ENCODE data around the gene FAM110A. TPM values are rescaled to one million over a fixed set of nuclear protein-coding genes. Genes with fewer than 3 reads are reported as not detected.

The FAM110A gene
- total and polyA plus RNA-seq, 9 of the 15 experiments (the other 6 are each of a cell fraction or from before 2014, with no cell fraction given): 0.73 to 15.5 (median 3.6) TPM

DNA sequence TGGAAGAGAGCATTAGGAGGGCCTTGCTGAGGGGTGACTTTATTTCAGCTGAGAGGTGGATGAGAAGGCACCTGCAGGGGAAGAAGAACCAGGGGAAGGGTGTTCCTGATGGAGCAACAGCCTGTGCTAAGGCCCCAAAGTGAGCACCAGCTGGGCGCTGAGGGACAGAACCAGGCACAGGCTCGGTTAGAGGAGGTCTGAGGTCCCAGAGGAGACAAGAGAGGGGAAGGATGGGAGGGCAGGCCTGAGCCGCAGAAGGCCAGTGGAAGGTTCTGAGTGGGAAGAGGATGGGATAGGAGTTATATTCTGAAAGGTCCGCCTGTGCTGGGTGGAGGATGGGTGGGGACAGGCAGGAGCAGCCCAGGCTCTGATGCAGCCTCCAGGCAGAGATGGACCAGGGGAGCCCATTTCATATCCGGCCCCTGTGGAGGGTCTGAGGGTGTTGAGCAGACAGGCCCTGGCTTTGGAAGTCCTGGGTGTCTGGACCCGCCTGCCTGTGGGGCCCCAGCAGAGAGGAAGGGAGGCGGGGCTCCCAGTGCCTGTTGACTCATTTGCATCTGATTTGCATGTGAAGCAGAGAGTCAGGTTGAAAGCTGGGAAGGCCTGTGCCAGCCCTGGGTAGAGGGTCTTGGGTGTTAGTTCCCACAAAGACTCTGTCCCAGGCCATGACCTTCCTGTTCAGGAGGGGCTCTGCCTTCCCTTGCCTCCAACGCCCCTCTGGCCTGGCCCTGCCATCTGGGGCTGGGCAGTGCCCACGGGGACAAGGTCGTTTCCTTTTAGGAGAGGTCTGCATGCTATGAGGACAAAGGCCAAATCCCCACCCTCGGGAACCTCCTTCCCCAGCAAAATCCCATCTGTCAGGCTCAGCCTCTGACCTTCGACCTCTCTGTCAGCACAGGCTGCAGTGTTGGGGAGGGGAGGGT lies 10.6 kb upstream of the FAM110A start:
- FAIRE-seq (no peak), ATAC-seq (peak; percentile 60), DNase-seq (ENCODE audit: extremely low read depth in 1 of 4, low spot score in 3 of 4) (peak in 1 of 4 experiments; percentile 37)
- Histone ChIP-seq H3K4me2 (ENCODE audit: insufficient read depth, low read length) (no peak overlapping the region), H3K9ac (ENCODE audit: insufficient read depth in 1 of 2, low read depth in 2 of 2, low read length in 2 of 2) (peak overlapping the region in 1 of 2 experiments; percentile 28; a peak in 2 of 4 replicates), H3K9me1 (ENCODE audit: control insufficient read depth, insufficient read depth, low read length) (no peaks in the 10 kb centered on the region), H3K79me2 (ENCODE audit: control insufficient read depth, insufficient read depth, low read length) (no peaks in the 10 kb centered on the region), H3K4me1 (replicated peaks in 1 of 2; ENCODE audit: control insufficient read depth in 2 of 2, insufficient read depth in 2 of 2, low read length in 2 of 2) (peaks cover 22 to 45% of the 10 kb centered on the region in 2 experiments), H3K27me3 (ENCODE audit: control insufficient read depth in 2 of 2, insufficient read depth in 2 of 2, low read length in 2 of 2) (no peaks in the 10 kb centered on the region), H3K9me3 (replicated peaks; ENCODE audit: control insufficient read depth, insufficient read depth, low read depth, low read length) (peaks cover 9% of the 10 kb centered on the region), H3K36me3 (ENCODE audit: control insufficient read depth, insufficient read depth, low read length) (no peaks in the 10 kb centered on the region), H4K20me1 (replicated peaks; ENCODE audit: control insufficient read depth, insufficient read depth, low read length) (no peaks in the 10 kb centered on the region), H2AFZ (ENCODE audit: low read depth, low read length) (peak overlapping the region; percentile 61; the same call in 1 of the 2 replicates), H3K4me3 (no peak overlapping the region), H3K27ac (ENCODE audit: extremely low read depth, low read depth, low read length) (no peak overlapping the region; the same call in 2 of the 3 replicates)
- intact Hi-C loops (cut with micrococcal nuclease) (no loop called here), in situ Hi-C loops (cut with MboI) (no loop called here)
- CTCF ChIA-PET (ENCODE audit: low intra/inter-chr PET ratio): no interaction called here
- no peak for TF ChIP-seq ADNP (tag; IDR thresholded peaks at IDR 0.05)
- TF ChIP-seq ZBTB7A (IDR thresholded peaks at IDR 0.05; ENCODE audit: borderline replicate concordance, control insufficient read depth, low read depth, low read length): peak; percentile 41; the same call in 1 of the 2 replicates
- no peak for TF ChIP-seq ZNF121 (CRISPR knock-in tag; conservative IDR thresholded peaks at IDR 0.05)
- peak; percentile 60; the same call in 1 of the 2 replicates for TF ChIP-seq NR2C2 (CRISPR knock-in tag; IDR thresholded peaks at IDR 0.05)
- peak; percentile 26; the same call in 1 of the 2 replicates for TF ChIP-seq NR2C2 (tag; IDR thresholded peaks at IDR 0.05)
- TF ChIP-seq NR2C1 (IDR thresholded peaks at IDR 0.05): peak; percentile 71
- TF ChIP-seq NR2C1 (tag; IDR thresholded peaks at IDR 0.05): peak; percentile 64; the same call in 1 of the 2 replicates
- TF ChIP-seq MAFK (IDR thresholded peaks at IDR 0.05; ENCODE audit: low read length): no peak
- POLR2A ChIA-PET: interaction anchor here (0.6 kb wide), 1 partner anchor 299 kb away, joined by 3 read pairs; no protein-coding TSS in a partner anchor
- 60% methylated on average over 4 of the region's 12 CpGs for whole genome bisulfite sequencing (ENCODE audit: insufficient coverage, low coverage, missing lambda C conversion rate)
- no TSS peak for BruUV-seq (replicated peaks)
